H1 (cell line): ENCODE data around the gene CALY. TPM values are rescaled to one million over a fixed set of nuclear protein-coding genes. Genes with fewer than 3 reads are reported as not detected.

Experiments used
- CTCF ChIA-PET: fragments of 300-600 bp; sonication (Branson Sonifier 250); formaldehyde crosslinking; loops from one replicate; lab custom pipeline; 2021; ENCODE audit not compliant: partially characterized antibody; lab: Charles Lee
- POLR2A ChIA-PET: fragments of 300-600 bp; sonication (Branson Sonifier 250); formaldehyde crosslinking; loops from one replicate; lab custom pipeline; 2021; ENCODE audit warnings: inconsistent platforms; ENCODE audit not compliant: partially characterized antibody; lab: Charles Lee
- DNase-seq, 2 experiments: peaks; one replicate each; pipeline versions ENCODE4 v3.0.0 to v3.0.0-alpha.2; 2010 to 2022; ENCODE audit warnings: low spot score in 2 of 2, low read depth in 1 of 2, mixed read lengths in 1 of 2
- FAIRE-seq: peaks from 2 replicates; lab custom pipeline; 2011; peaks lifted over from hg19 to GRCh38; lab: Jason Lieb, UNC
- H2AFZ ChIP-seq: 2 replicates; pipeline ENCODE4 v1.8.1; 2012; ENCODE audit warnings: low read length, inconsistent platforms
- H2AK5ac ChIP-seq: 2 replicates; pipeline ENCODE4 v1.6.1; 2013; ENCODE audit warnings: low read depth, low read length
- H2BK120ac ChIP-seq: replicated peaks from 2 replicates; pipeline ENCODE3; 2013; ENCODE audit warnings: low read depth, low read length, inconsistent platforms
- H2BK12ac ChIP-seq: 2 replicates; pipeline ENCODE4 v1.6.1; 2013; ENCODE audit warnings: low read depth, low read length
- H2BK15ac ChIP-seq: 2 replicates; pipeline ENCODE4 v1.6.1; 2013; ENCODE audit warnings: low read length
- H2BK20ac ChIP-seq: 2 replicates; pipeline ENCODE4 v1.6.1; 2013; ENCODE audit warnings: low read length
- H2BK5ac ChIP-seq: 2 replicates; pipeline ENCODE4 v1.6.1; 2013; ENCODE audit warnings: low read depth, low read length
- H3K14ac ChIP-seq: 2 replicates; pipeline ENCODE4 v1.6.1; 2013; ENCODE audit warnings: inconsistent platforms; ENCODE audit not compliant: insufficient read length
- H3K18ac ChIP-seq: 2 replicates; pipeline ENCODE4 v1.6.1; 2013; ENCODE audit warnings: low read length; ENCODE audit errors: extremely low read depth
- H3K23ac ChIP-seq: 2 replicates; pipeline ENCODE4 v1.6.1; 2013; ENCODE audit warnings: inconsistent platforms; ENCODE audit not compliant: insufficient read length
- H3K23me2 ChIP-seq: 2 replicates; pipeline ENCODE4 v1.6.1; 2013; ENCODE audit warnings: low read depth, low read length
- H3K27ac ChIP-seq: 2 replicates; pipeline ENCODE4 v1.6.1; 2011; ENCODE audit warnings: low read depth, low read length, inconsistent platforms
- H3K27me3 ChIP-seq, 4 experiments: replicated peaks in 1 of 4; 1 replicate in 1 of 4; 2 replicates in 3 of 4; pipeline versions ENCODE4 v1.6.1 to v1.8.1; 2011 to 2013; ENCODE audit warnings: low read length in 3 of 4, mild to moderate bottlenecking in 3 of 4, inconsistent platforms in 2 of 4, mixed read lengths in 2 of 4, moderate library complexity in 1 of 4; ENCODE audit not compliant: control insufficient read depth in 3 of 4, insufficient read depth in 3 of 4; ENCODE audit errors: extremely low read depth in 1 of 4
- H3K36me3 ChIP-seq, 4 experiments: 2 replicates each; pipeline versions ENCODE4 v1.6.1 to v1.8.1; 2011 to 2013; ENCODE audit warnings: mild to moderate bottlenecking in 4 of 4, low read length in 3 of 4, moderate library complexity in 2 of 4, control low read depth in 1 of 4, inconsistent platforms in 1 of 4; ENCODE audit not compliant: insufficient read depth in 4 of 4, control insufficient read depth in 2 of 4
- H3K4ac ChIP-seq: replicated peaks from 2 replicates; pipeline ENCODE3; 2013; ENCODE audit warnings: low read length, low read depth, mixed read lengths, inconsistent platforms; ENCODE audit not compliant: insufficient read length
- H3K4me1 ChIP-seq, 4 experiments: replicated peaks in 1 of 4; 1 replicate in 1 of 4; 2 replicates in 3 of 4; pipeline versions ENCODE4 v1.6.1 to v1.8.1; 2011 to 2013; ENCODE audit warnings: low read length in 3 of 4, inconsistent platforms in 2 of 4, mixed read lengths in 1 of 4; ENCODE audit not compliant: insufficient read depth in 4 of 4, control insufficient read depth in 3 of 4
- H3K4me2 ChIP-seq, 2 experiments: 2 replicates each; pipeline versions ENCODE4 v1.6.1 to v1.8.1; 2011 to 2013; ENCODE audit warnings: low read depth in 2 of 2, low read length in 2 of 2, control low read depth in 1 of 2, inconsistent platforms in 1 of 2, mild to moderate bottlenecking in 1 of 2; ENCODE audit not compliant: insufficient read depth in 1 of 2
- H3K4me3 ChIP-seq, 4 experiments: fragments of 200-600, 300-600 bp in 1 of 4; sonication (generic), shearing (Covaris generic), sonication (Bioruptor Twin) in 1 of 4; 2 replicates each; pipeline versions ENCODE4 v1.5.1 to v1.8.1; 2011 to 2016; ENCODE audit warnings: low read length in 4 of 4, low read depth in 3 of 4, control low read depth in 2 of 4, inconsistent platforms in 2 of 4, mild to moderate bottlenecking in 2 of 4, mixed read lengths in 1 of 4, moderate library complexity in 1 of 4; ENCODE audit not compliant: insufficient read depth in 2 of 4; ENCODE audit errors: extremely low read depth in 1 of 4
- H3K56ac ChIP-seq: replicated peaks from 2 replicates; pipeline ENCODE3; 2013; ENCODE audit warnings: low read depth, mild to moderate bottlenecking, mixed read lengths, low read length, inconsistent platforms; ENCODE audit not compliant: insufficient read length
- H3K79me1 ChIP-seq: 2 replicates; pipeline ENCODE4 v1.6.1; 2013; ENCODE audit warnings: low read depth, low read length, control low read depth
- H3K79me2 ChIP-seq, 2 experiments: 2 replicates each; pipeline versions ENCODE4 v1.6.1 to v1.8.1; 2012 to 2013; ENCODE audit warnings: low read length in 2 of 2, mild to moderate bottlenecking in 2 of 2, inconsistent platforms in 1 of 2; ENCODE audit not compliant: insufficient read depth in 2 of 2, control insufficient read depth in 1 of 2
- H3K9ac ChIP-seq, 4 experiments: replicated peaks in 1 of 4; 1 replicate in 1 of 4; 2 replicates in 3 of 4; pipeline versions ENCODE4 v1.6.1 to v1.8.1; 2011 to 2013; ENCODE audit warnings: low read depth in 3 of 4, low read length in 3 of 4, control low read depth in 2 of 4, mild to moderate bottlenecking in 2 of 4, moderate library complexity in 2 of 4, inconsistent platforms in 1 of 4; ENCODE audit errors: extremely low read depth in 1 of 4
- H3K9me3 ChIP-seq, 2 experiments: 2 replicates each; pipeline versions ENCODE4 v1.6.1 to v1.8.1; 2012 to 2013; ENCODE audit warnings: mild to moderate bottlenecking in 2 of 2, moderate library complexity in 2 of 2, control low read depth in 1 of 2, inconsistent platforms in 1 of 2, low read depth in 1 of 2, low read length in 1 of 2, mixed read lengths in 1 of 2; ENCODE audit not compliant: insufficient read depth in 2 of 2
- H4K20me1 ChIP-seq, 2 experiments: replicated peaks in 1 of 2; 2 replicates each; pipeline versions ENCODE3 to v1.8.1; 2011 to 2013; ENCODE audit warnings: inconsistent platforms in 2 of 2, low read length in 2 of 2, mild to moderate bottlenecking in 1 of 2; ENCODE audit not compliant: insufficient read depth in 2 of 2, control insufficient read depth in 1 of 2
- H4K5ac ChIP-seq: 2 replicates; pipeline ENCODE4 v1.6.1; 2013; ENCODE audit warnings: low read length, low read depth, mixed read lengths, inconsistent platforms; ENCODE audit not compliant: insufficient read length
- H4K8ac ChIP-seq: 2 replicates; pipeline ENCODE4 v1.8.0; 2013; ENCODE audit warnings: mild to moderate bottlenecking, moderate library complexity, low read length, inconsistent platforms; ENCODE audit not compliant: insufficient read depth; ENCODE audit errors: extremely low read depth
- H4K91ac ChIP-seq: replicated peaks from 2 replicates; pipeline ENCODE3; 2013; ENCODE audit warnings: low read length, mixed read lengths, inconsistent platforms; ENCODE audit not compliant: insufficient read length
- ATF3 ChIP-seq: IDR thresholded peaks from 2 replicates; pipeline ENCODE4 v1.6.1; 2011; ENCODE audit warnings: low read depth, mild to moderate bottlenecking, low read length; ENCODE audit not compliant: insufficient read depth
- CBX5 ChIP-seq: fragments of 300-800, 300-1000 bp; sonication (generic); IDR thresholded peaks from 2 replicates; pipeline ENCODE4 v1.7.1; 2016; ENCODE audit warnings: antibody characterized with exemption, low read length, low read depth
- GTF2F1 ChIP-seq: IDR thresholded peaks from 2 replicates; pipeline ENCODE4 v1.6.1; 2012; ENCODE audit warnings: low read depth, low read length, improper control_type of control experiment, borderline replicate concordance
- HDAC6 ChIP-seq: IDR thresholded peaks from one replicate; pipeline ENCODE4 v1.7.1; 2012; ENCODE audit warnings: low read depth, mild to moderate bottlenecking, inconsistent platforms, low read length, moderate library complexity
- MAX ChIP-seq: IDR thresholded peaks from 2 replicates; pipeline ENCODE4 v1.6.1; 2012; ENCODE audit warnings: inconsistent platforms
- PHF8 ChIP-seq: fragments of 200-600 bp; sonication (generic); conservative IDR thresholded peaks from 2 replicates; pipeline ENCODE4 v1.7.1; 2012; ENCODE audit warnings: low read depth, mild to moderate bottlenecking, inconsistent platforms, low read length, moderate library complexity
- POU5F1 ChIP-seq: IDR thresholded peaks from 2 replicates; pipeline ENCODE4 v1.6.1; 2011; ENCODE audit warnings: low read depth, mild to moderate bottlenecking, low read length, moderate library complexity
- RAD21 ChIP-seq, 2 experiments: IDR thresholded peaks in 1 of 2; conservative IDR thresholded peaks in 1 of 2; 2 replicates each; pipeline ENCODE4 v1.6.1; 2011; ENCODE audit warnings: low read depth in 2 of 2, low read length in 2 of 2, improper control_type of control experiment in 1 of 2, inconsistent platforms in 1 of 2, mild to moderate bottlenecking in 1 of 2, moderate library complexity in 1 of 2
- ZNF274 ChIP-seq: IDR thresholded peaks from 2 replicates; pipeline ENCODE4 v1.7.0; 2012; ENCODE audit warnings: low read length, borderline replicate concordance; ENCODE audit errors: extremely low read depth
- WGBS, 2 experiments: shearing (Covaris generic) in 1 of 2; methylation state at CpG; one replicate each; pipeline versions ENCODE4 v1.1.6 to v1.1.7; 2013 to 2015; ENCODE audit warnings: low lambda C conversion rate in 2 of 2, mixed read lengths in 2 of 2, inconsistent platforms in 1 of 2, low coverage in 1 of 2, missing lambda C conversion rate in 1 of 2; ENCODE audit not compliant: insufficient replicate concordance in 2 of 2, insufficient coverage in 1 of 2, insufficient read length in 1 of 2; ENCODE audit errors: extremely low coverage in 1 of 2, missing lambda C conversion rate in 1 of 2; 5-methylcytosine and 5-hydroxymethylcytosine counted together
- polyA plus RNA-seq, 7 experiments: library from polyadenylated mRNA; depleted of rRNA in 3 of 7; stranded (reverse) in 5 of 7; unstranded in 2 of 7; fragments of >200 nt in 5 of 7; fragments of 200-250 nt in 2 of 7; gene quantifications; 1 replicate in 5 of 7; 2 replicates in 1 of 7; 4 replicates in 1 of 7; pipeline versions ENCODE4 v1.2.1 to v1.2.3, GENCODE V29; 2011 to 2013; ENCODE audit warnings: missing spikeins in 2 of 7, mixed read lengths in 2 of 7
- total RNA-seq: library from RNA; stranded (reverse); fragmentation: NEBNext Ultra II Directional; extraction: Animal tissue kit (Norgen Biotek cat#: 25700); gene quantifications from 2 replicates; pipeline ENCODE4 v1.2.1, GENCODE V29; 2021

Gene CALY
- total and polyA plus RNA-seq, 2 of the 8 experiments (the other 6 are each of a cell fraction or from before 2014, with no cell fraction given), result 1.3 to 1.5 TPM

DNA sequence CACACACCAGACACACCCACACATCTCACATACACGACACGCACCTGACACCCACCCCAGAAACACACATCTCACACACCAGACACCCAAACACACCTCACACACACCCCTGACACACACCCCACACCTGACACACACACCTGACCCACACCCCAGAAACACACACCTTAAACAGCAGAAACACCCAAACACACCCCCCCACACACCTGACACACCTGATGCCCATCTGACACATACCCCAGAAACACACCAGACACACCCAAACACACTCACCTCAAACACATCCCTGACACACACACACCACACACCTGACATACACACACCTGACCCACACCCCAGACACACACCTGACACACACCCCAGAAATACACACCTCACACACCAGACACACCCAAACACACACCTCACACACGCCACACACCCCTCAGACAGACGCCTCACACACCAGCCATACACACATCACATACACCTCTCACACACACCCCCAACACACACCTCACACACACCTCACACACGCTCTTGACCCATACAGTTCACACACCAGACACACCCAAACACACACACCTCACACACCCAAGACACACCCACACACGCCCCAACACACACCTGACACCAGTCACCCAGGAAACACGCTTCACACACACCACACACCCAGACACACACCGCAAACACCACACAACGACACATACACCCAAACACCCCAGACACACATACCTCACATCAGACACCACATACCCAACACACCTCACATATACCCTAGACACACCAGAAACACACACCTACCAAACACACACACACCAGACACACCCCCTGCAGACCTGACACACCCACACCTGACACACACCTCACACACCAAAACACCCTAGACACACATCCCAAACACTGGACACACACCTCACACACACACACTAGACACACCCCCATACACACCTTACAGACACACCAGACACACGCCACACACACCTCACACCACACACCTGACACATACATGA, 1.7 kb upstream of the CALY start:
- Histone ChIP-seq H2BK120ac (no peak overlapping the region), H3K23ac (no peak overlapping the region), H3K56ac (peak overlapping the region; percentile 86), H3K14ac (no peak overlapping the region), H3K4me1 (peaks cover 0 to 18% (median 7%) of the 10 kb centered on the region in 4 experiments; a peak in 6 of 7 replicates), H3K79me1 (no peaks in the 10 kb centered on the region), H3K79me2 (no peaks in the 10 kb centered on the region), H2AFZ (no peak overlapping the region), H3K9ac (no peak overlapping the region), H3K23me2 (peaks cover 32% of the 10 kb centered on the region; the same call in 1 of the 2 replicates), H3K9me3 (peaks cover 0 to 7% of the 10 kb centered on the region in 2 experiments; a peak in 1 of 4 replicates), H4K5ac (no peak overlapping the region), H4K8ac (no peak overlapping the region; the same call in 1 of the 2 replicates), H4K91ac (no peak overlapping the region), H2BK12ac (0 out of 2 replicates have a peak overlapping the region, but pooled peaks have one; percentile 20), H4K20me1 (peaks cover 0 to 20% of the 10 kb centered on the region in 2 experiments), H3K27me3 (peaks cover 25 to 48% (median 43%) of the 10 kb centered on the region in 4 experiments), H3K4ac (no peak overlapping the region), H2BK15ac (no peak overlapping the region; the same call in 1 of the 2 replicates), H3K4me3 (no peak overlapping the region; a peak in 1 of 8 replicates), H3K36me3 (no peaks in the 10 kb centered on the region; a peak in 1 of 8 replicates), H2AK5ac (no peak overlapping the region), H3K4me2 (no peak overlapping the region), H2BK5ac (no peak overlapping the region), H2BK20ac (0 out of 2 replicates have a peak overlapping the region, but pooled peaks have one; percentile 21), H3K27ac (no peak overlapping the region), H3K18ac (no peak overlapping the region)
- no peak for FAIRE-seq
- 83 to 100% methylated on average over 1 to 10 of the region's 10 CpGs for WGBS, 2 experiments
- ChIA-PET POLR2A (no interaction called here), CTCF (no interaction called here)
- DNase-seq, result no peak
- TF ChIP-seq ATF3, result no peak
- no peak for TF ChIP-seq CBX5
- TF ChIP-seq PHF8, result no peak
- TF ChIP-seq ZNF274, result no peak
- TF ChIP-seq HDAC6, result no peak
- TF ChIP-seq POU5F1, result no peak
- no peak for TF ChIP-seq RAD21 (IDR thresholded peaks at IDR 0.05 in 1 of 2, conservative IDR thresholded peaks at IDR 0.05 in 1 of 2; ENCODE audit: low read depth in 2 of 2, low read length in 2 of 2)
- no peak for TF ChIP-seq GTF2F1
- TF ChIP-seq MAX, result no peak
